ENCODE data around the gene MYADM.

The MYADM gene

DNA sequence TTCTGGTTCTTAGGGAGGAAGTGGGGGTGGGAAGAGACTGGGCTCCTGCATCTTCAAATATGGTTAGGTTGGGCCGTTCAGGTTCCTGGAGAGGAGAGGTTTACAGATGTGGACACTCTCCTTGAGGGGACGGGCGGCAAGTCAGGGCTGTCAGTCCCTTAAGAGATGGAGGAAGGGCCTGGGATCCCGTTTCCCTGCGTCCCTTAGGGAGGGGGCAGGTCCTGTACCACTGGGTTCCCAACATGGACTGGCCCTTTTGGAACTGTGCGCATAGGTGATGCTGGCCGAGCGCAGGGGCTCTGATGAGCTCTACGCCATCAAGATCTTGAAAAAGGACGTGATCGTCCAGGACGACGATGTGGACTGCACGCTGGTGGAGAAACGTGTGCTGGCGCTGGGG, 30.5 kb downstream of the MYADM start:
- Histone ChIP-seq H3K27ac (ENCODE audit: low read depth, low read length) (no peak overlapping the region), H3K4me1 (ENCODE audit: control insufficient read depth in 1 of 2, insufficient read depth in 2 of 2, low read length in 2 of 2) (peaks cover 2 to 4% of the 10 kb centered on the region in 2 experiments), H4K91ac (ENCODE audit: low read depth, low read length) (no peak overlapping the region), H2BK12ac (ENCODE audit: low read length) (no peak overlapping the region), H3K23ac (ENCODE audit: low read length) (no peak overlapping the region), H3K79me2 (ENCODE audit: control insufficient read depth, insufficient read depth, low read length, poor library complexity) (no peaks in the 10 kb centered on the region), H4K12ac (ENCODE audit: low read depth, low read length) (no peak overlapping the region), H3K36me3 (ENCODE audit: control insufficient read depth in 1 of 2, insufficient read depth in 2 of 2, low read length in 2 of 2) (no peaks in the 10 kb centered on the region), H2BK120ac (ENCODE audit: insufficient read depth, low read length, poor library complexity) (no peak overlapping the region), H2BK5ac (ENCODE audit: low read depth, low read length, poor library complexity) (no peak overlapping the region), H3K4me3 (ENCODE audit: low read depth, low read length) (no peak overlapping the region), H3K27me3 (ENCODE audit: insufficient read depth, low read length) (no peaks in the 10 kb centered on the region), H3K9ac (ENCODE audit: low read length) (no peak overlapping the region), H4K8ac (ENCODE audit: low read depth, low read length) (no peak overlapping the region), H3K4me2 (ENCODE audit: low read length) (no peak overlapping the region), H2AFZ (ENCODE audit: insufficient read depth, low read length, poor library complexity) (no peak overlapping the region), H3K9me3 (ENCODE audit: insufficient read depth, low read depth, low read length) (no peaks in the 10 kb centered on the region), H3K4ac (ENCODE audit: low read depth, low read length) (no peak overlapping the region), H3K79me1 (ENCODE audit: low read length) (no peaks in the 10 kb centered on the region), H2AK5ac (ENCODE audit: low read length) (no peak overlapping the region), H3K18ac (ENCODE audit: low read length) (no peak overlapping the region), H3K14ac (ENCODE audit: low read length) (no peak overlapping the region)
- WGBS (ENCODE audit: extremely low coverage, insufficient coverage, insufficient read length): no CpG with 5 or more reads among the region's 16 CpGs
- DNase-seq: no peak

DNA sequence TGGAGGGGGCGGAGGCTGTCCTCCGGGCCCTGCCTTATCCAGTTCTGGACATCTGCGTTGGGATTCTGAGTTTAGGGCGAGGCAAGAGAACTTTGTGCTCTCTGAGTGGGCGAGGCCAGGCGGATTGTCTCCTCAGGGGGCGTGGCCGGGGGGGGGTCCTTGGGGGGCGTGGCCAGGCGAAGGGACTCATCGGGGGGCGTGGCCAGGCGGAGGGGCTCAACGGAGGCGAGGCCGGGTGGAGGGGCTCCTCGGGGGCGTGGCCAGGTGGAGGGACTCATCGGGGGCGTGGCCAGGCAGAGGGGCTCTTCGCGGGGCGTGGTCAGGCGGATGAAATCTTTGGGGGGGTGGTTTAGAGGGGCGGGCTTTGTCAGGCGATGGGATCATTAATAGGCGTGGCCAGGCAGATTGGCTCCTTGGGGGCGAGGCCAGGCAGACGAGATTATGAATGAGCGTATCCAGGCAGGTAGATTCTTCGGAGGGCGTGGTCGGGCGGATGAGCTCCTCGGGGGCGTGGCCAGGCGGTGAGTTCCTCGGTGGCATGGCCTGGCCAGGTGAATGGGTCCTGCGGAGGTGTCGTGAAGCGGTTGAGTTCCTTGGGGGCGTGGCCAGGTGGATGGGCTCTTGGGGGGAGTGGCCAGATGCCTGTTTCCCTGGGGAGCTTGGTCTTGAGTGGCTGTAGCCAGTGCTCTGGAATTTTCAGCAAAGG, 31.1 kb downstream of the MYADM start:
- Histone ChIP-seq H4K91ac (ENCODE audit: low read depth, low read length) (no peak overlapping the region), H3K79me1 (ENCODE audit: low read length) (no peaks in the 10 kb centered on the region), H2AFZ (ENCODE audit: insufficient read depth, low read length, poor library complexity) (peak overlapping the region; percentile 35), H4K12ac (ENCODE audit: low read depth, low read length) (no peak overlapping the region), H3K18ac (ENCODE audit: low read length) (no peak overlapping the region), H3K9me3 (ENCODE audit: insufficient read depth, low read depth, low read length) (no peaks in the 10 kb centered on the region), H3K36me3 (ENCODE audit: control insufficient read depth in 1 of 2, insufficient read depth in 2 of 2, low read length in 2 of 2) (no peaks in the 10 kb centered on the region), H3K27me3 (ENCODE audit: insufficient read depth, low read length) (no peaks in the 10 kb centered on the region), H2BK120ac (ENCODE audit: insufficient read depth, low read length, poor library complexity) (no peak overlapping the region), H3K23ac (ENCODE audit: low read length) (no peak overlapping the region), H2BK12ac (ENCODE audit: low read length) (no peak overlapping the region), H3K79me2 (ENCODE audit: control insufficient read depth, insufficient read depth, low read length, poor library complexity) (no peaks in the 10 kb centered on the region), H3K4me3 (ENCODE audit: low read depth, low read length) (no peak overlapping the region), H2BK5ac (ENCODE audit: low read depth, low read length, poor library complexity) (no peak overlapping the region), H3K9ac (ENCODE audit: low read length) (no peak overlapping the region), H2AK5ac (ENCODE audit: low read length) (no peak overlapping the region), H3K4ac (ENCODE audit: low read depth, low read length) (no peak overlapping the region), H3K4me2 (ENCODE audit: low read length) (peak overlapping the region; percentile 2), H3K4me1 (ENCODE audit: control insufficient read depth in 1 of 2, insufficient read depth in 2 of 2, low read length in 2 of 2) (peaks cover 2 to 4% of the 10 kb centered on the region in 2 experiments), H4K8ac (ENCODE audit: low read depth, low read length) (no peak overlapping the region), H3K27ac (ENCODE audit: low read depth, low read length) (no peak overlapping the region), H3K14ac (ENCODE audit: low read length) (no peak overlapping the region)
- no CpG with 5 or more reads among the region's 42 CpGs for WGBS (ENCODE audit: extremely low coverage, insufficient coverage, insufficient read length)
- no peak for DNase-seq

DNA sequence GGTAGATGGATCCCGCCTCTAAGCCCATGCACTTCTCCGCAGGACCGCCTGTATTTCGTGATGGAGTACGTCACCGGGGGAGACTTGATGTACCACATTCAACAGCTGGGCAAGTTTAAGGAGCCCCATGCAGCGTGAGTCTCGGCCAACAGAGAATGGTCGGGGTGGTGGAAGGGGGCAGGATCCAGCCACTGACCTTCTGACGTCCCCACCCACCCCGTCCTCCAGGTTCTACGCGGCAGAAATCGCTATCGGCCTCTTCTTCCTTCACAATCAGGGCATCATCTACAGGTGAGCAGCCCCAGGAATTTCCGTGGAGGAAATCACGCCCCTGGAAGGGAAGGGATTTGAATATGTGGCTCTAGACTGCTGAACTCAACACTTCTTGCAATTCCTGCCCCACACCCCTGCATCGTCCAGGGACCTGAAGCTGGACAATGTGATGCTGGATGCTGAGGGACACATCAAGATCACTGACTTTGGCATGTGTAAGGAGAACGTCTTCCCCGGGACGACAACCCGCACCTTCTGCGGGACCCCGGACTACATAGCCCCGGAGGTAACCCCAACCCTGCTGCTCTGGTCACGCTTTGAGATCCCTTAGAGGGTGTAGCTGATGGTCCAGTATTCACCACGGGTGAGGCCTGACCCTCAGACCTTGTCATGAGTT, 32.6 kb downstream of the MYADM start:
- Histone ChIP-seq H3K79me2 (ENCODE audit: control insufficient read depth, insufficient read depth, low read length, poor library complexity) (no peaks in the 10 kb centered on the region), H3K27ac (ENCODE audit: low read depth, low read length) (no peak overlapping the region), H2AFZ (ENCODE audit: insufficient read depth, low read length, poor library complexity) (no peak overlapping the region), H3K27me3 (ENCODE audit: insufficient read depth, low read length) (no peaks in the 10 kb centered on the region), H2BK120ac (ENCODE audit: insufficient read depth, low read length, poor library complexity) (no peak overlapping the region), H3K18ac (ENCODE audit: low read length) (no peak overlapping the region), H3K4ac (ENCODE audit: low read depth, low read length) (no peak overlapping the region), H3K36me3 (ENCODE audit: control insufficient read depth in 1 of 2, insufficient read depth in 2 of 2, low read length in 2 of 2) (no peaks in the 10 kb centered on the region), H3K23ac (ENCODE audit: low read length) (no peak overlapping the region), H2BK5ac (ENCODE audit: low read depth, low read length, poor library complexity) (no peak overlapping the region), H3K79me1 (ENCODE audit: low read length) (no peaks in the 10 kb centered on the region), H3K9ac (ENCODE audit: low read length) (no peak overlapping the region), H3K9me3 (ENCODE audit: insufficient read depth, low read depth, low read length) (no peaks in the 10 kb centered on the region), H2AK5ac (ENCODE audit: low read length) (no peak overlapping the region), H3K4me2 (ENCODE audit: low read length) (no peak overlapping the region), H3K4me3 (ENCODE audit: low read depth, low read length) (no peak overlapping the region), H4K12ac (ENCODE audit: low read depth, low read length) (no peak overlapping the region), H3K14ac (ENCODE audit: low read length) (no peak overlapping the region), H4K8ac (ENCODE audit: low read depth, low read length) (no peak overlapping the region), H4K91ac (ENCODE audit: low read depth, low read length) (no peak overlapping the region), H2BK12ac (ENCODE audit: low read length) (no peak overlapping the region), H3K4me1 (ENCODE audit: control insufficient read depth in 1 of 2, insufficient read depth in 2 of 2, low read length in 2 of 2) (peaks cover 2 to 4% of the 10 kb centered on the region in 2 experiments)
- DNase-seq: no peak
- no CpG with 5 or more reads among the region's 27 CpGs for WGBS (ENCODE audit: extremely low coverage, insufficient coverage, insufficient read length)

GRCh38 chr19:53903055-53903680, 35.5 kb downstream of the MYADM start:
- Histone ChIP-seq H3K79me2 (ENCODE audit: control insufficient read depth, insufficient read depth, low read length, poor library complexity) (no peaks in the 10 kb centered on the region), H3K27me3 (ENCODE audit: insufficient read depth, low read length) (peaks cover 14% of the 10 kb centered on the region), H3K18ac (ENCODE audit: low read length) (no peak overlapping the region), H2AFZ (ENCODE audit: insufficient read depth, low read length, poor library complexity) (no peak overlapping the region), H3K4me3 (ENCODE audit: low read depth, low read length) (no peak overlapping the region), H3K4me1 (ENCODE audit: control insufficient read depth in 1 of 2, insufficient read depth in 2 of 2, low read length in 2 of 2) (peaks cover 5 to 7% of the 10 kb centered on the region in 2 experiments), H3K36me3 (ENCODE audit: control insufficient read depth in 1 of 2, insufficient read depth in 2 of 2, low read length in 2 of 2) (no peaks in the 10 kb centered on the region), H3K14ac (ENCODE audit: low read length) (no peak overlapping the region), H4K8ac (ENCODE audit: low read depth, low read length) (no peak overlapping the region), H3K4ac (ENCODE audit: low read depth, low read length) (no peak overlapping the region), H2BK120ac (ENCODE audit: insufficient read depth, low read length, poor library complexity) (no peak overlapping the region), H3K9ac (ENCODE audit: low read length) (no peak overlapping the region), H2BK5ac (ENCODE audit: low read depth, low read length, poor library complexity) (no peak overlapping the region), H4K91ac (ENCODE audit: low read depth, low read length) (no peak overlapping the region), H4K12ac (ENCODE audit: low read depth, low read length) (no peak overlapping the region), H3K27ac (ENCODE audit: low read depth, low read length) (no peak overlapping the region), H3K23ac (ENCODE audit: low read length) (no peak overlapping the region), H2BK12ac (ENCODE audit: low read length) (no peak overlapping the region), H3K9me3 (ENCODE audit: insufficient read depth, low read depth, low read length) (peaks cover under 1% of the 10 kb centered on the region), H3K79me1 (ENCODE audit: low read length) (no peaks in the 10 kb centered on the region), H2AK5ac (ENCODE audit: low read length) (no peak overlapping the region), H3K4me2 (ENCODE audit: low read length) (no peak overlapping the region)
- WGBS (ENCODE audit: extremely low coverage, insufficient coverage, insufficient read length): no CpG with 5 or more reads among the region's 4 CpGs
- peak; percentile 51 to 95 for DNase-seq

Measured in trophoblast cell (in vitro differentiated cells and primary cell).